B cell (primary cell): ENCODE measurements around the gene RBM6.

Experiments
- CTCF ChIP-seq: fragments of 200-600 bp; IDR thresholded peaks from one replicate; pipeline ENCODE4 v1.8.0; 2022; ENCODE audit warnings: antibody characterized with exemption, mild to moderate bottlenecking
- EZH2 ChIP-seq: IDR thresholded peaks from 2 replicates; pipeline ENCODE4 v1.6.1; 2012; ENCODE audit warnings: borderline replicate concordance, low read depth, mild to moderate bottlenecking, moderate library complexity, low read length; ENCODE audit not compliant: insufficient read depth, poor library complexity, severe bottlenecking

GRCh38 chr3:50015918-50016317 is 76.0 kb downstream of the RBM6 start:
- TF ChIP-seq CTCF (no peak), EZH2 (no peak)
